GM23338 (cell line): ENCODE measurements around the gene BIRC3. TPM values are rescaled to one million over a fixed set of nuclear protein-coding genes. Genes with fewer than 3 reads are reported as not detected.

Source experiments
- ATAC-seq: fragments of 200-7000 bp; cut with Tn5 transposase; 3 replicates; pipeline ENCODE4 v1.9.1; 2020
- DNase-seq: peaks from one replicate; pipeline ENCODE4 v3.0.0-alpha.2; 2015; ENCODE audit warnings: low spot score
- H2AFZ ChIP-seq: fragments of 200-600 bp; sonication (generic); 2 replicates; pipeline ENCODE4 v1.8.0; 2016; ENCODE audit warnings: antibody characterized with exemption, mild to moderate bottlenecking, moderate library complexity
- H3F3A ChIP-seq: fragments of 200-600 bp; sonication (generic); replicated peaks from 2 replicates; pipeline ENCODE4 v1.8.0; 2017; ENCODE audit warnings: antibody characterized with exemption, mixed run types, low read depth
- H3K27ac ChIP-seq: fragments of 200-600 bp; sonication (generic); 2 replicates; pipeline ENCODE4 v1.6.1; 2016; ENCODE audit warnings: low read depth
- H3K27me3 ChIP-seq: fragments of 200-600 bp; sonication (generic); 2 replicates; pipeline ENCODE4 v1.8.0; 2016; ENCODE audit warnings: mild to moderate bottlenecking, mixed run types, moderate library complexity; ENCODE audit not compliant: insufficient read depth
- H3K36me3 ChIP-seq: fragments of 200-600 bp; sonication (generic); 2 replicates; pipeline ENCODE4 v1.8.0; 2016; ENCODE audit warnings: mild to moderate bottlenecking; ENCODE audit not compliant: insufficient read depth
- H3K4me1 ChIP-seq: fragments of 200-600 bp; sonication (generic); 2 replicates; pipeline ENCODE4 v1.8.0; 2016; ENCODE audit warnings: mild to moderate bottlenecking, moderate library complexity; ENCODE audit not compliant: insufficient read depth
- H3K4me2 ChIP-seq: fragments of 200-600 bp; sonication (generic); 2 replicates; pipeline ENCODE4 v1.7.1; 2017; ENCODE audit warnings: mixed run types
- H3K4me3 ChIP-seq: fragments of 200-600 bp; sonication (generic); 2 replicates; pipeline ENCODE4 v1.6.1; 2016; ENCODE audit warnings: mixed run types
- H3K79me2 ChIP-seq: fragments of 200-600 bp; sonication (generic); replicated peaks from 2 replicates; pipeline ENCODE4 v1.8.0; 2017; ENCODE audit warnings: mild to moderate bottlenecking; ENCODE audit not compliant: insufficient read depth
- H3K9me2 ChIP-seq: fragments of 200-600 bp; sonication (generic); 2 replicates; pipeline ENCODE4 v1.8.0; 2017; ENCODE audit not compliant: insufficient read depth
- H4K20me1 ChIP-seq: fragments of 200-600 bp; sonication (generic); replicated peaks from 2 replicates; pipeline ENCODE4 v1.8.0; 2017; ENCODE audit warnings: mild to moderate bottlenecking; ENCODE audit not compliant: insufficient read depth
- H3K27ac Mint-ChIP-seq: 2 replicates; pipeline ENCODE4 v1.8.0; 2020; ENCODE audit warnings: inconsistent platforms, mild to moderate bottlenecking, moderate library complexity, mixed read lengths
- H3K27me3 Mint-ChIP-seq: 3 replicates; pipeline ENCODE4 v1.8.0; 2022; ENCODE audit warnings: low read depth, mild to moderate bottlenecking, moderate library complexity, mixed read lengths, inconsistent platforms; ENCODE audit not compliant: insufficient read depth, poor library complexity
- H3K36me3 Mint-ChIP-seq: 3 replicates; pipeline ENCODE4 v1.8.0; 2021; ENCODE audit warnings: low read depth, mild to moderate bottlenecking, inconsistent platforms, moderate library complexity, mixed read lengths
- H3K4me1 Mint-ChIP-seq: 3 replicates; pipeline ENCODE4 v1.8.0; 2020; ENCODE audit warnings: mild to moderate bottlenecking, inconsistent platforms, mixed read lengths
- H3K4me3 Mint-ChIP-seq: 3 replicates; pipeline ENCODE4 v1.8.0; 2021; ENCODE audit warnings: moderate library complexity, mild to moderate bottlenecking, inconsistent platforms, mixed read lengths
- H3K9me3 Mint-ChIP-seq: 3 replicates; pipeline ENCODE4 v1.8.0; 2020; ENCODE audit warnings: moderate library complexity, mild to moderate bottlenecking, inconsistent platforms, mixed read lengths
- CREB1 ChIP-seq: fragments of 250-450 bp; sonication (Bioruptor Pico); IDR thresholded peaks from 2 replicates; pipeline ENCODE4 v1.5.0; 2020; ENCODE audit warnings: low read depth, mild to moderate bottlenecking, moderate library complexity
- CTCF ChIP-seq, 2 experiments: fragments of 200-600 bp in 1 of 2; sonication (generic) in 1 of 2; conservative IDR thresholded peaks; 2 replicates each; pipeline versions ENCODE4 v1.5.1 to v1.6.1; 2016 to 2017; ENCODE audit warnings: antibody characterized with exemption in 2 of 2, low read depth in 2 of 2, mild to moderate bottlenecking in 2 of 2, moderate library complexity in 1 of 2
- EZH2 ChIP-seq: fragments of 200-600 bp; sonication (generic); IDR thresholded peaks from one replicate; pipeline ENCODE4 v1.8.0; 2017; ENCODE audit warnings: antibody characterized with exemption, mild to moderate bottlenecking, low read depth; ENCODE audit not compliant: unreplicated experiment
- EZH2phosphoT487 ChIP-seq: fragments of 200-600 bp; sonication (generic); IDR thresholded peaks from one replicate; pipeline ENCODE4 v1.8.1; 2018; ENCODE audit warnings: antibody characterized with exemption; ENCODE audit not compliant: unreplicated experiment
- JUNB ChIP-seq: IDR thresholded peaks from one replicate; pipeline ENCODE4 v1.6.1; 2016; ENCODE audit warnings: antibody characterized with exemption; ENCODE audit not compliant: unreplicated experiment
- NANOG ChIP-seq: IDR thresholded peaks from 2 replicates; pipeline ENCODE4 v1.6.1; 2016; ENCODE audit warnings: antibody characterized with exemption, borderline replicate concordance
- POLR2AphosphoS5 ChIP-seq: IDR thresholded peaks from 2 replicates; pipeline ENCODE4 v1.6.1; 2016; ENCODE audit warnings: antibody characterized with exemption, low read depth
- REST ChIP-seq: IDR thresholded peaks from one replicate; pipeline ENCODE4 v1.6.1; 2018; ENCODE audit warnings: antibody characterized with exemption; ENCODE audit not compliant: unreplicated experiment
- STAT1 ChIP-seq: IDR thresholded peaks from one replicate; pipeline ENCODE4 v1.6.1; 2016; ENCODE audit warnings: antibody characterized with exemption; ENCODE audit not compliant: unreplicated experiment
- ZNF114 ChIP-seq: fragments of 250-450 bp; sonication (Bioruptor Pico); IDR thresholded peaks from 2 replicates; pipeline ENCODE4 v1.5.0; 2020; ENCODE audit warnings: mild to moderate bottlenecking, moderate library complexity
- ZNF331 ChIP-seq: fragments of 250-450 bp; sonication (Bioruptor Pico); IDR thresholded peaks from 2 replicates; pipeline ENCODE4 v1.5.0; 2020; ENCODE audit warnings: low read depth, mild to moderate bottlenecking, moderate library complexity
- ZNF462 ChIP-seq: fragments of 250-450 bp; sonication (Bioruptor Pico); IDR thresholded peaks from 2 replicates; pipeline ENCODE4 v1.5.0; 2020; ENCODE audit warnings: mild to moderate bottlenecking, moderate library complexity
- polyA plus RNA-seq: library from polyadenylated mRNA; unstranded; fragments of >200 nt; fragmentation: Nextera tagmentation; extraction: Ambion mirVana; gene quantifications from 2 replicates; pipeline ENCODE4 v1.2.1, GENCODE V29; 2016
- total RNA-seq: library from RNA; depleted of rRNA; stranded (reverse); fragments of >200 nt; shearing (Covaris generic); gene quantifications from 2 replicates; pipeline ENCODE4 v1.2.3, GENCODE V29; 2014
- TF ChIP-seq, protein P1 (sequence below): IDR thresholded peaks from 2 replicates; pipeline ENCODE4 v1.6.1; 2016; ENCODE audit warnings: antibody characterized with exemption

The BIRC3 gene
- total and polyA plus RNA-seq, 2 experiments from 2014 or later, result 0.03 TPM; not detected in 1

DNA sequence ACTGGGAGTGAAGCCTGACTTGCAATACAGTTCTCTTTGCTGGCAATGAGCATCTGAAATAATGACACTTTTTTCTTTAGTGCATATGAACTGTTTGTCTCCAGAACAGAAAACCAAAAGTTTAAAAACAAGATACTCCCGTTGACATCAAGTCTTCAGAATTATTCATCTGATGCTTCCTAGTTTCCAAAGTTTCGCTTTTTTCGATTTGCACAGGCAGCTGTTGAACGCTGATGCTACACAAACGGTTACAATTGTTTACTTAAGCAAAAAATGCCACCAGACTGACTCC is 29.1 kb downstream of the BIRC3 start:
- DNase-seq (no peak), ATAC-seq (no peak)
- Mint-ChIP-seq H3K9me3 (no peaks in the 10 kb centered on the region), H3K36me3 (peaks cover 3% of the 10 kb centered on the region; the same call in 1 of the 3 replicates), H3K4me1 (peaks cover 14% of the 10 kb centered on the region), H3K27me3 (peaks cover 2% of the 10 kb centered on the region), H3K4me3 (peak overlapping the region; percentile 98), H3K27ac (peak overlapping the region; percentile 95)
- peak overlapping the region; percentile 97 for H2AFZ ChIP-seq
- H3K27me3 ChIP-seq, result no peaks in the 10 kb centered on the region
- peaks cover 3% of the 10 kb centered on the region; the same call in 1 of the 2 replicates for H4K20me1 ChIP-seq
- no peaks in the 10 kb centered on the region for H3F3A ChIP-seq
- peaks cover 11% of the 10 kb centered on the region for H3K4me1 ChIP-seq
- peak overlapping the region; percentile 88 for H3K27ac ChIP-seq
- H3K4me2 ChIP-seq, result peak overlapping the region; percentile 86
- H3K9me2 ChIP-seq, result no peaks in the 10 kb centered on the region
- no peak for TF ChIP-seq ZNF462 (CRISPR knock-in tag)
- TF ChIP-seq ZNF114 (CRISPR knock-in tag), result no peak
- no peak for TF ChIP-seq JUNB
- no peak for TF ChIP-seq REST
- no peak for TF ChIP-seq STAT1
- no peak for TF ChIP-seq EZH2
- TF ChIP-seq EZH2phosphoT487, result no peak
- TF ChIP-seq CTCF (conservative IDR thresholded peaks at IDR 0.05; ENCODE audit: low read depth in 2 of 2), result no peak
- TF ChIP-seq POLR2AphosphoS5, result no peak
- no peak for TF ChIP-seq CREB1
- TF ChIP-seq ZNF331, result no peak
- TF ChIP-seq NANOG, result no peak
- TF ChIP-seq, protein P1, sequence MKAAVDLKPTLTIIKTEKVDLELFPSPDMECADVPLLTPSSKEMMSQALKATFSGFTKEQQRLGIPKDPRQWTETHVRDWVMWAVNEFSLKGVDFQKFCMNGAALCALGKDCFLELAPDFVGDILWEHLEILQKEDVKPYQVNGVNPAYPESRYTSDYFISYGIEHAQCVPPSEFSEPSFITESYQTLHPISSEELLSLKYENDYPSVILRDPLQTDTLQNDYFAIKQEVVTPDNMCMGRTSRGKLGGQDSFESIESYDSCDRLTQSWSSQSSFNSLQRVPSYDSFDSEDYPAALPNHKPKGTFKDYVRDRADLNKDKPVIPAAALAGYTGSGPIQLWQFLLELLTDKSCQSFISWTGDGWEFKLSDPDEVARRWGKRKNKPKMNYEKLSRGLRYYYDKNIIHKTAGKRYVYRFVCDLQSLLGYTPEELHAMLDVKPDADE, result no peak
- H3K79me2 ChIP-seq, result peaks cover 29% of the 10 kb centered on the region
- no peaks in the 10 kb centered on the region for H3K36me3 ChIP-seq
- peak overlapping the region; percentile 93 for H3K4me3 ChIP-seq
